Stomach (tissue), 4 donors: Measurements from ENCODE around the gene C3.

Experiments used
- CTCF ChIP-seq, 7 experiments: fragments of 450-650 bp in 4 of 7; fragments of 200-600 bp in 3 of 7; sonication (generic) in 3 of 7; IDR thresholded peaks; one replicate each; pipeline ENCODE4 v1.5.1; 2016 to 2019; ENCODE audit warnings: antibody characterized with exemption in 7 of 7, control low read depth in 2 of 7, mild to moderate bottlenecking in 1 of 7
- EP300 ChIP-seq: sonication (generic); formaldehyde crosslinking; IDR thresholded peaks from one replicate; pipeline ENCODE4 v1.6.1; 2017; ENCODE audit warnings: antibody characterized with exemption
- POLR2A ChIP-seq, 4 donors: fragments of 450-650 bp; IDR thresholded peaks; one replicate each; pipeline ENCODE4 v1.6.1; 2016; ENCODE audit warnings: antibody characterized with exemption in 4 of 4, control low read depth in 2 of 4, mild to moderate bottlenecking in 1 of 4, moderate library complexity in 1 of 4
- POLR2AphosphoS5 ChIP-seq, 3 donors: sonication (generic); formaldehyde crosslinking; IDR thresholded peaks; one replicate each; pipeline ENCODE4 v1.6.1; 2016; ENCODE audit warnings: antibody characterized with exemption in 3 of 3

GRCh38 chr19:6712231-6712630, 8.2 kb downstream of the C3 start:
- TF ChIP-seq CTCF (IDR thresholded peaks at IDR 0.05) (no peak), POLR2A (IDR thresholded peaks at IDR 0.05) (no peak), EP300 (no peak), POLR2AphosphoS5 (IDR thresholded peaks at IDR 0.05) (no peak)
